IPS-15b (cell line): ENCODE measurements around the gene ADCY7.

Source experiments
- H3K27me3 ChIP-seq: one replicate; pipeline ENCODE4 v1.6.1; 2013; ENCODE audit warnings: low read length; ENCODE audit not compliant: control insufficient read depth, insufficient read depth
- H3K36me3 ChIP-seq: one replicate; pipeline ENCODE4 v1.6.1; 2013; ENCODE audit warnings: low read length; ENCODE audit not compliant: control insufficient read depth, insufficient read depth
- H3K4me1 ChIP-seq: one replicate; pipeline ENCODE4 v1.6.1; 2013; ENCODE audit warnings: mild to moderate bottlenecking, low read length; ENCODE audit not compliant: control insufficient read depth, insufficient read depth
- H3K4me3 ChIP-seq: one replicate; pipeline ENCODE4 v1.5.1; 2013; ENCODE audit warnings: low read depth, low read length
- H3K9ac ChIP-seq: one replicate; pipeline ENCODE4 v1.6.1; 2013; ENCODE audit warnings: low read depth, mild to moderate bottlenecking, low read length
- H3K9me3 ChIP-seq: one replicate; pipeline ENCODE4 v1.6.1; 2013; ENCODE audit warnings: mild to moderate bottlenecking, low read length; ENCODE audit not compliant: control insufficient read depth, insufficient read depth

Gene ADCY7

GRCh38 chr16:50266337-50267091, at the start of gene ADCY7:
Gene ADCY7, plus strand, starts transcription at chr16:50266551. Its CDS starts 21,629 bp downstream, at chr16:50288180.
- Histone ChIP-seq H3K9me3 (no peaks in the 10 kb centered on the region), H3K9ac (no peak within 1 kb of the TSS), H3K27me3 (no peaks in the 10 kb centered on the region), H3K4me1 (peaks cover 3% of the 10 kb centered on the region), H3K4me3 (no peak within 1 kb of the TSS), H3K36me3 (no peaks in the 10 kb centered on the region)

- H3K27me3 ChIP-seq: no peaks in the 10 kb centered on the region
- no peak overlapping the region for H3K9ac ChIP-seq
Observed at GRCh38 chr16:50219402-50219975, 46.9 kb upstream of the ADCY7 start.

GRCh38 chr16:50224286-50224685, 42.1 kb upstream of the ADCY7 start:
- H3K4me1 ChIP-seq: no peaks in the 10 kb centered on the region
- no peaks in the 10 kb centered on the region for H3K27me3 ChIP-seq
- no peak overlapping the region for H3K4me3 ChIP-seq
- no peaks in the 10 kb centered on the region for H3K9me3 ChIP-seq
- H3K9ac ChIP-seq: no peak overlapping the region
- H3K36me3 ChIP-seq: peaks cover 12% of the 10 kb centered on the region

More at GRCh38 chr16:50219402-50219975, 46.9 kb upstream of the ADCY7 start:
- no peak overlapping the region for H3K4me3 ChIP-seq
- no peaks in the 10 kb centered on the region for H3K9me3 ChIP-seq
- H3K4me1 ChIP-seq: no peaks in the 10 kb centered on the region
- H3K36me3 ChIP-seq: peaks cover 7% of the 10 kb centered on the region

GRCh38 chr16:50227120-50227519, 39.2 kb upstream of the ADCY7 start:
- no peaks in the 10 kb centered on the region for H3K27me3 ChIP-seq
- no peak overlapping the region for H3K4me3 ChIP-seq
- no peaks in the 10 kb centered on the region for H3K9me3 ChIP-seq
- no peak overlapping the region for H3K9ac ChIP-seq
- H3K36me3 ChIP-seq: peaks cover 12% of the 10 kb centered on the region
- H3K4me1 ChIP-seq: no peaks in the 10 kb centered on the region

- no peak overlapping the region for H3K9ac ChIP-seq
- no peaks in the 10 kb centered on the region for H3K9me3 ChIP-seq
- H3K27me3 ChIP-seq: no peaks in the 10 kb centered on the region
- H3K36me3 ChIP-seq: peaks cover 12% of the 10 kb centered on the region
- no peaks in the 10 kb centered on the region for H3K4me1 ChIP-seq
- no peak overlapping the region for H3K4me3 ChIP-seq
Observed at GRCh38 chr16:50227665-50228064, 38.7 kb upstream of the ADCY7 start.

GRCh38 chr16:50228364-50228868, 37.9 kb upstream of the ADCY7 start:
- H3K9ac ChIP-seq: no peak overlapping the region
- no peaks in the 10 kb centered on the region for H3K9me3 ChIP-seq
- H3K27me3 ChIP-seq: no peaks in the 10 kb centered on the region
- no peak overlapping the region for H3K4me3 ChIP-seq
- no peaks in the 10 kb centered on the region for H3K4me1 ChIP-seq
- H3K36me3 ChIP-seq: peaks cover 12% of the 10 kb centered on the region

- H3K36me3 ChIP-seq: peaks cover 12% of the 10 kb centered on the region
- H3K4me3 ChIP-seq: no peak overlapping the region
- H3K27me3 ChIP-seq: no peaks in the 10 kb centered on the region
- no peaks in the 10 kb centered on the region for H3K4me1 ChIP-seq
- no peaks in the 10 kb centered on the region for H3K9me3 ChIP-seq
- no peak overlapping the region for H3K9ac ChIP-seq
Observed at GRCh38 chr16:50229149-50229726, 37.1 kb upstream of the ADCY7 start.

- Histone ChIP-seq H3K9ac (no peak overlapping the region), H3K27me3 (no peaks in the 10 kb centered on the region), H3K9me3 (no peaks in the 10 kb centered on the region), H3K36me3 (no peaks in the 10 kb centered on the region), H3K4me1 (no peaks in the 10 kb centered on the region), H3K4me3 (no peak overlapping the region)
Observed at GRCh38 chr16:50234771-50235556, 31.4 kb upstream of the ADCY7 start.

GRCh38 chr16:50235581-50235980, 30.8 kb upstream of the ADCY7 start:
- H3K27me3 ChIP-seq: no peaks in the 10 kb centered on the region
- H3K9me3 ChIP-seq: no peaks in the 10 kb centered on the region
- no peak overlapping the region for H3K9ac ChIP-seq
- no peaks in the 10 kb centered on the region for H3K36me3 ChIP-seq
- no peak overlapping the region for H3K4me3 ChIP-seq
- H3K4me1 ChIP-seq: no peaks in the 10 kb centered on the region

GRCh38 chr16:50238314-50238713, 28.0 kb upstream of the ADCY7 start:
- Histone ChIP-seq H3K4me1 (no peaks in the 10 kb centered on the region), H3K36me3 (no peaks in the 10 kb centered on the region), H3K9ac (no peak overlapping the region), H3K9me3 (no peaks in the 10 kb centered on the region), H3K4me3 (no peak overlapping the region), H3K27me3 (no peaks in the 10 kb centered on the region)

- Histone ChIP-seq H3K27me3 (peaks cover under 1% of the 10 kb centered on the region), H3K4me3 (no peak overlapping the region), H3K9me3 (no peaks in the 10 kb centered on the region), H3K4me1 (no peaks in the 10 kb centered on the region), H3K9ac (no peak overlapping the region), H3K36me3 (no peaks in the 10 kb centered on the region)
Observed at GRCh38 chr16:50238868-50239301, 27.5 kb upstream of the ADCY7 start.
